ENCODE measurements around the gene PIM2.
"Not testable (repeated sequence)": the region's sequence is repeated elsewhere in the genome, so short reads cannot be mapped to it uniquely, and the experiment has no call there.

PIM2 gene

DNA sequence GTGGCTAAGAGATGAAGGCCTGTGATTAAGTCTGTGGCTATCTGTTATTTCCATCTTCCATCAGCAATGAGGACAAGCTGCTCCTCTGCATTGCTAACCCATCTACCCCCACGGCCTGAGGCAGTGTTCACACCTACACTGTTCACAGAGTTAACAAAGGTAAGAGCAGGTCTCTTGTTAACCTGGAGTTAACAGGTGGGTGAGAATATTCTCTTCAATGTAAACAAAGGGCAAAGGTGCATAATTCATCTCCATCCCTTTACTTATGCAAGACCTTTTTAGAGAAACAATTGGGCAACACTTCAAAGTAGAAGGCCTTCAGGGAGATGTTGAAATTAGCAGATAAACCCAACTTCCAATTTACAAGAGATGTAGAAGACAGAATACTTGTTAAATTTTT is 10.2 kb downstream of the PIM2 start:
- no peak for DNase-seq (ENCODE audit: low read depth in 2 of 3, low spot score in 1 of 3)

DNA sequence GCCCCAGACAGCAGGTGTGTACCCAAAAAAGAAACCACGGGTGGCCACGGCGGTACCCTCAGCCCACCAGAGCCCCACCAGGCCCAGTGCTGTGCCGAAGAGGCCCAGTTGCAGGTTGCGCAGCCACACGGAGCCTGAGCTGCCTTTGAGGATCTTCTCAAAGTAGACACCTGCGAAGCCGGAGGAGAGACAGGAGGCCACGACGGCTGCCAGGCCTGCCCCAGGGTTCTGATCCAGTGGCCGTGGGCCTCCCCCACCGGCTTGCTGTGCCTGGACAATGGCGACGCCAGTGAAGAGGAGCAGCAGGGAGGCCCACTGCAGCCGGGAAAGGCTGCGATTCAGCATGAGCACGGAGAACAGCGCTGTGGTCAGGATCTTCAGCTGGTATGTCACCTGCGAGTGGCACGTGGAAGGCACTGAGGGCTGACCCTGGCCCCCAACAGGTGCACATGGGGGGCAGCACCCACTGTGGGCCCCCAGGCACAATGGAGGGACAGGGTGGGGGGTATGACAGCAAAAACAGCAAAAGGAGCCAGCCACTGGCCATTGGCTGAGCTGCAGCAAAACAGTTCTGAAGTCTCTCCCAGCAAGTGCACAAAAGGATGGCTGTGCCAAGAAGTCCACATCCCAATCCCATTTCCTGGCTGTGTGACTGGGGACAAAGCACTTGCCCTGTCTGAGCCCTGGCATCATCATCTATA is 13.6 kb downstream of the PIM2 start:
- DNase-seq (ENCODE audit: low read depth in 2 of 3, low spot score in 1 of 3), result no peak

DNA sequence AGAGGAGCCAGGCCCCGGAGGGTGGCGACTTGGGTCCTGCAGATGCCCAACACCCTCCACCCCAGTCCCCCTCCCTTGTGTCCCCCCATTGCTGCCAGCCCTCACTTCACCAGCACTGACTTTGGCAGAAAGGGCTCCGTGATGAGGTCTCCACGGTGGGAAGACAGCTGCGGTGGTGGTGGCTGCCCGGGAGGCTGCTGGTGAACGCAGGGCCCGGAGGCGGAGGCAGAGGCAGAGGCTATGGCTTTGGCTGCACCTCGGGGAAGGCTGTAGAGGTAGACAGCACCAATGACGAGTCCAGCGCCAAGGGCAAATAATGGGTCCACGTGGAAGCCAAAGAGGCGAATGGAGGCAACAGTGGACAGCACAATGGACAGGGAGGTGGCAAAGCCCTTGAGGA is 14.2 kb downstream of the PIM2 start:
- DNase-seq (ENCODE audit: low read depth in 2 of 3, low spot score in 1 of 3), result no peak

DNA sequence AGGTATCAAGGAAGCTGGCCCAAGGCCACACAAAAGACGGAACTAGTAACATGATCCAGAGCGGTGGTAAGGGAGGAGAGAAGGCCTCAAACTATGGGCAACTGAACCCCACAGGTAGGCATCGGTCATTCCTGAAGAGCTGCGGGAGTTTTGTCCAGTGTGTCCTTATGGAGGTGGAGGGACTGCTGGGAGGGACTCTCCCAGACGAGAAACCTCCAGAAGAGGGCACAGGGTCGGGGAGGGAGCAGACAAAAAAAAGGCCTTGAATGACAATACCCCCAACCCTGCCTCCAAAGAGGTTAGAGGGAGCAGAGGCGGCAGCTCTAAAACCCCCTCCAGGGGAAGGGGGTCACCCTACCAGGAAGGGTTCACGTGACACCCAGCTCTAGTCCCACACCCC is 14.6 kb downstream of the PIM2 start:
- no peak for DNase-seq (ENCODE audit: low read depth in 2 of 3, low spot score in 1 of 3)

DNA sequence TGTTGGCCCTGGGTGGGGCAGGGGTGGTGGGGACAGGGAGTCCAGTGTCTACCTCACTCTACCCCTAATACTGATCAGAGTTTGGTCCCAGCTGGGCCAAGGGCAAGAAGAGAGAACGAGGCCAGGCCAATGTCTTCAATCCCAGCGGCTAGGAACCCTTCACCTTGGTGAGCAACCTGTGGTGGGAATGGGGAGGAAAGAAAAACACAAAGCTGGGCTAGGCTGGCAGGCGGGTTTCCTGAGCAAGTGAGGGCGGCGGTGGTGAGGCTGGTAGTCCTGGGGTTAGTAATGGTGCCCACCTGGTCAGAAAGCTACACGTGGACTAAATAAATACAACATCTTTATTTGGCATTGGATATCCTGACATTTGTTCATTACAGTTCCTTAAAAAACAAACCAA is 15.5 kb downstream of the PIM2 start:
- no peak for DNase-seq (ENCODE audit: low read depth in 2 of 3, low spot score in 1 of 3)

DNA sequence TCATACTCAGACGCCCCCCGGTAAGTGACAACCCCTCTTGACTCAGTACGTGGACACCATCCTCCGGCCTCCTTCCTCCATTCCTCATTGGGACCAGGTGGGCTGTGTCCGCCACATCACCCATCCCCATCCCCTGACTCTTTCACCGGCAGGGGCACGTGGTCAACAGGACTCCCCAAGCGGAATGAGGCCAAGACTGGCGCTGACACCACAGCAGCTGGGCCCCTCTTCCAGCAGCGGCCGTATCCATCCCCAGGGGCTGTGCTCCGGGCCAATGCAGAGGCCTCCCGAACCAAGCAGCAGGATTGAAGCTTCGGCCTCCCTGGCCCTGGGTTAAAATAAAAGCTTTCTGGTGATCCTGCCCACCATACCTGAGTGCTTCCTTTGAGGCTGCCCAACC is 16.0 kb downstream of the PIM2 start:
- no peak for DNase-seq (ENCODE audit: low read depth in 2 of 3, low spot score in 1 of 3)

DNA sequence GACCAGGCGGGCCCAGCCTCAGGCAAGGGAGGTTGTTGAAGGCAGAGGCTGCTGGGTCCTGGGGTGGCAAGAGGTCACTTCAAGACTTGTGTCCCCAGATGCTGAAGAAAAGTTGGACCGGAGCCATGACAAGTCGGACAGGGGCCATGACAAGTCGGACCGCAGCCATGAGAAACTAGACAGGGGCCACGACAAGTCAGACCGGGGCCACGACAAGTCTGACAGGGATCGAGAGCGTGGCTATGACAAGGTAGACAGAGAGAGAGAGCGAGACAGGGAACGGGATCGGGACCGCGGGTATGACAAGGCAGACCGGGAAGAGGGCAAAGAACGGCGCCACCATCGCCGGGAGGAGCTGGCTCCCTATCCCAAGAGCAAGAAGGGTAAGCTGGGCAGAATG is 16.7 kb downstream of the PIM2 start:
- no peak for DNase-seq (ENCODE audit: low read depth in 2 of 3, low spot score in 1 of 3)

DNA sequence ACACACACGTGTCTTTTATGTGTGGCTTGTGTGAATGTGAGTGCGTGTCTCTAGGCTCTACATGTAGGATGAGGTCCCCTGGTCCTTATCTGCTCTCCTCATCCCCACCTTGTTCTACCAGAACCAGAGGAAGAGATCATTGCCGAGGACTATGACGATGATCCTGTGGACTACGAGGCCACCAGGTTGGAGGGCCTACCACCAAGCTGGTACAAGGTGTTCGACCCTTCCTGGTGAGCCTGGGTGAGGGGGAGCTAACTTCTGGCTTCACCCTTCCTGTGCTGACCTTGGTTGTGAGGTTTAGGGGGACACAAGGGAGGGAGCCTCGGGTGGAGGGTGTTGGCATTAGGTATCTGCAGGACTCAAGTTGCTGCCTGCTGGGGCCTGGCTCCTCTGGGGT is 17.8 kb downstream of the PIM2 start:
- no peak for DNase-seq (ENCODE audit: low read depth in 2 of 3, low spot score in 1 of 3)

DNA sequence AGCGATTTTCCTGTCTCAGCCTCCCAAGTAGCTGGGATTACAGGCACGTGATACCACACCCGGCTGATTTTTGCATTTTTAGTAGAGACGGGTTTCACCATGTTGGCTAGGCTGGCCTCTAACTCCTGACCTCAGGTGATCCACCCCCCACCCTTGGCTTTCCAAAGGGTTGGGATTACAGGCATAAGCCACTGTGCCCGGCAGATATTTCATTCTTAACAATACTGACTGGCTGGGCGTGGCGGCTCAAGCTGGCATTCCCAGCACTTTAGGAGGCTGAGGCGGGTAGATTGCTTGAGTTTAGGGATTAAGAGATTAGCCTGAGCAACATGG is 19.8 kb downstream of the PIM2 start:
- DNase-seq (ENCODE audit: low read depth in 2 of 3, low spot score in 1 of 3), result no peak

DNA sequence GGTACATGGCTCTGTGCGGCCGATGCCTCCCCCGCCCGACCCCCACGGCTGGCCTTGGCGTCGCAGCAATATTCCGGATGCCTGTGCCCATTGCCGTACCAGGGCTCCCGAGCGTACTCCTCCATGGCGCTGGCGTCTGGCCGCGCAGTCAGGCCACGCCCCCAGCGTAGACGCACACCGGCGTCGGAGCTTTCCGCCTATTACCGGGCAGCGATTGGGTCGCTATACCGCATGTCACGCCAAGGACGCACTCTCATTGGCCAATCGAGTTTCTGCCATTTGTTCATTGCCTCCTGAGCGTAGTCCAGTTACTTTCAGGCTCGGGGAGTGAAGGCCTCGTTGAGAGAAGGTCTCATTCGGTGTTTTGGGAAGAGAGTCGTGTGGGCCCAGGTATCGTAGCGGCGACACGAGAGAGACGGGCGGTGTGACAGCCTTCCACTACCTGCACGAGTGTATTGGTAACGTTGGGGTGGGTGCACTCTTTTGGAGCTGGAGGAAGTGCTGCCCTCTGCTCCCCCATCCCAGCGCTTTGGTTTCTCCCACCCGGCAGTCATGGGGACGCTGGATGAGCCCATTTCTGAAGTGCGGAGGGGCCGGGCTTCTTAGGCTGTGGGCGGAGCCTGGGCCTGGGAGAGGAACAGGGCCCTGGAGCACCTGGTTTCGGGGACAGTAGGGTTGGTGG is 21.1 kb downstream of the PIM2 start, which contains the start of the genes PQBP1 and TIMM17B:
Gene PQBP1, plus strand, starts transcription at position 306 of the 682 bp plus-strand sequence. CDS start 580 bp downstream, outside the sequence.
Gene TIMM17B, minus strand, starts transcription at position 144 of the 682 bp plus-strand sequence. Its CDS starts 19 bp downstream, at position 125.
- DNase-seq (ENCODE audit: low read depth in 2 of 3, low spot score in 1 of 3), result peak; percentile 79

DNA sequence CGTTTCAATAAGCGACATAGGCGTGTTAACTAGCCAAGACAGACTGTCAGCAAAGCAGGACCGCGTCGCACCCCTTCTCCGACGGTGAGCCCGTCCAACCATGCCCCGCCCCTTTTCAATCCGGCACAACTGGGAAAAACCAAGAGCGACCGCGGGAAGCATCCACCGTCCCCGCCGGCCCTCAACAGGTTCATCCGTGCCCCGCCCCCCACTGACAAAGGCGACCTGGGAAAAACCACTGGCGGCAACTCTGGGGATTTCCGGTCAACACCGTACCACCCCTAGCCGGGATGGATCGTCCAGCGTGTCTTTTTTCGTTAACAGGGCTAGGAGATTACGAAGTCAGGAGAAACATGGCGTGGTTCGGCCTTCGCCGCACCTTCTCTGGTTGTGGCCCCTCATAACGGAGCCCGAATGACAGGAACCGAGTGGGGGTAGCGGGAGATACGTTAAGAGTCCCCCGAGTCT is 21.6 kb downstream of the PIM2 start:
- peak in 2 of 3 donors; percentile 48 to 55 for DNase-seq (ENCODE audit: low read depth in 2 of 3, low spot score in 1 of 3)

DNA sequence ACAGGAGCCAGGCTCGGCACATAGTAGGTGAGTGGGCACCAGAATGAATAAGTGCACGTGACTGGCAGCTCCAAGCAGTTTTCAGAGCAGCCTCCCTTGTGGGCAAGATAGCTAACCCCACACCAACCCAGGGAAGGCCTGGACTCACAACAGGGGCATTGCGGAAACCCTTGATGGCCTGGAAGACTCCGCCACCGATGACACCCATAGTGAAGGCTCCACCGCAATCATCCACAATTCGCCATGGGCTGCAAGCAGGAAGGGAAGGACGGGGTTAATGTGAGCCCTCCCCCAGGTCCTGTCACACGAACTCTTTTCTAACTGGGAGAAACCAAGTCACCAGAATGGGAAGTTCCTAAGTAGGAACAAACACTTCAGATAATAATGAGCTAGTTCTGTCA is 22.2 kb downstream of the PIM2 start:
- no peak for DNase-seq (ENCODE audit: low read depth in 2 of 3, low spot score in 1 of 3)

DNA sequence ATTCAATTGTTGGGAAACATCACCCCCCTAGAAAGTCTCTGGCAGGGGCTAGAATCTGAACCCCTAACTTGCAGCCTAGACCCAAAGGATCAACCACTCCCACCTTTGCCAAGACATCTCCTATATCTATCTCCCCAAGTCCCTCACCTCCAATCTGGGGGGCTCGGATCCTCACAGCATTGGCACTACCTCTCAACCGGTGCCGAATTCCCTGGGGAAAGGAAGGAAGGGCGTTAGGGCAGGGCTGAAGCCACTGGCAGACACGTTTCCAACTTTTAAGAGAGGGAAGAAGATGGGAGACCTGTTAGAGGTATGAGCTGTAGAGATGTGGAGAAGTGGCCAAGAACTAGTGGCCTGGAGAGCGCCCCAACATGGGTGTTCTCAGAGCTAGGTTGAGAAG is 23.9 kb downstream of the PIM2 start:
- no peak for DNase-seq (ENCODE audit: low read depth in 2 of 3, low spot score in 1 of 3)

DNA sequence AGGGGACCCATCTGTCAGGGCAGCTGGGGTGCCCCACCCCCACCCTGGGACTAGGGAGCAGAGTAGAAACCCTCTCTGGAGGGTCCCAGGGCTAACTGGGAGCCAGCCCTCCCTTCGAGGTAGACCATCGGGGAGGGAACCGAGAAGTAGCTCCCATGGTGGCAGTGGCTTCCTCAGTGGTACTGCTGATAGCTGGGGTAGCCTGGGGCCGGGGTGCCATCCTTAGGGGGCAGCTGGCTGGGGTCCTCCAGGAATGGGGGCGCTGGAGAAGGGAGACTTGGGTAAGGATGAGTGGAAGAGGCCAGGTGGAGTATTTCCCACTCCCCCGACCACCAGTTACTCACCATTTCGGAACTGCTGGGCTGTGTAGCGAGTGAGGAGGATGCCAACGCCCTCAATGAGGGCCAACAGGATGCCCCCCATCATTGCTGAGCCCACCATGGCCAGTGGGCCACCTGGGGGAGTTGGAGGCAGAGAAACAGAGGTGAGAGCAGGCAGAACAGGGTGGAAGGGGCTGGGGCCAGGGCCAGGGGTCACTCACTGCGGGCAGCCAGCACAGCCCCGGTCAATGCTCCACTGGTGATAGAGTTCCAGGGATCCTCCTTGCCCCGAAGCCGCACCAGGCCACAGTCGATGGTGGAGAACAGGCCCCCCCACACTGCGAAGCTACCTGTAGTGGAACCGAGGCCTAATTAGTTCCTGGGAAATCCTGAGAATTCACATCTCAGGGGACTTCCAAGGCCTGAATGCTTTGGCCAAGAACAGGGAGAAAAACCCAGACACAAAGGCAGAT is 25.1 kb downstream of the PIM2 start:
- DNase-seq (ENCODE audit: low read depth in 2 of 3, low spot score in 1 of 3), result no peak

DNA sequence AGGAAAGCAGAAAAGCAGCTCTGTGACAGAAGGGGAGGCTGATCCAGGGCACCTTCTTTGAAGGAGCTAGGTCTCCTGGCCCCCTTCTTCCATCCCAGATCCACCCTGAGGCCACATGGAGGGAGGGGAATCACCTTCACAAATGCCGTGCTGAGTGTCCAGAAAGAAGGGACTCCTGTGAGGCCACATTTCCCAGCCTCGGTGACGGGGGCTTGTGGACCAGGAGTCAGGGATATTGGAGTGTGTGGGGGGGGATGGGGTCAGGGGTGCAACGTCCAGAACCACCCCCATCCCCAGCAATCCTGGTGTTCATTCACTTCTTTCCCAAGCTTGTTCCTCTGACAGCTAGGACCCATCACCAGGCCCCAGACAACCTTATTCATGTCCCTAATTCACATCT is 25.9 kb downstream of the PIM2 start:
- no peak for DNase-seq (ENCODE audit: low read depth in 2 of 3, low spot score in 1 of 3)

DNA sequence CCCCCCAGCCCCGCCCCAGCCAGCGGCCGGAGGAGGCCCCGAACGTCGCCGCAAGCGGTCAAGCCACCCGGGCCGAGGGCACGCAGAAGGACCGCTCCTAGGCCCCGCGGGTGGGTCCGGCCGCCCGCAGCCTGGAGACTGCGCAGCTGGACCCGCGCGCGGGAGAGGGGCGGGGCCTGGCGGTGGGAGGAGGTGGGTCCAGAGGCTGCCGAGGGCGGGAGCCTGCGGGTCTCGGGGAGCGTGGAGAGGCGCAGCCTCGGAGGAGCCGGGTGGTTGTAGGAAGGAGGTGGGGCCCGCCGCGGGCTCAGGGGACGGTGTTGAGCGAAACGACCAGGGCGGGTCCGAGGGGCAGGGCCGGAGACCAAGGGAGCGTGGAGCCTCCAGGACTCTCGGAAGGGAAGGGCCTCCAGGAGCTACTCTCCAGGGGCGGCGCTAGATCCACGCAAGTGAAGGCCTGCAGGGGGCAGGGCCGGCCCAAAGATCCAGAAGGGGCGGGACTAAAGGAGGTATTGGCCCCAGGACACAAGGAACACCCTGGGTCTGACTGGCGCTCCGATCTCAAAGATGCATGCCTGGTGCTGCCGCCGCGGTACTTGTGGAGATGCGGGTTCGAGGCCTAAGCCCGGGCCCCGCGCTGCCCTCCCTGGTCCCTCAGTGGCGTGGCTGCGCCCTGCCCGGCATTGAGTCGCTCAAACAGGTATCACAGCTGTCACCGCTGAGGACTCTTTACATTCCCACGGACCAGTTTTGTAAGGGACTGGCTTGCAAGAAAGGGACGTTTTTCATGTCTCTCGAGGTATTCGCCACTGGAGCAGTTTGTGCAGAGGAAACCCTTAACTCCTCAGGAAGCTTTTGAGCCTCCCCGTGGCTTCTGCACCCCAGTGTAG is 27.2 kb downstream of the PIM2 start:
- DNase-seq (ENCODE audit: low read depth in 2 of 3, low spot score in 1 of 3), result peak; percentile 53 to 76 (median 58)

DNA sequence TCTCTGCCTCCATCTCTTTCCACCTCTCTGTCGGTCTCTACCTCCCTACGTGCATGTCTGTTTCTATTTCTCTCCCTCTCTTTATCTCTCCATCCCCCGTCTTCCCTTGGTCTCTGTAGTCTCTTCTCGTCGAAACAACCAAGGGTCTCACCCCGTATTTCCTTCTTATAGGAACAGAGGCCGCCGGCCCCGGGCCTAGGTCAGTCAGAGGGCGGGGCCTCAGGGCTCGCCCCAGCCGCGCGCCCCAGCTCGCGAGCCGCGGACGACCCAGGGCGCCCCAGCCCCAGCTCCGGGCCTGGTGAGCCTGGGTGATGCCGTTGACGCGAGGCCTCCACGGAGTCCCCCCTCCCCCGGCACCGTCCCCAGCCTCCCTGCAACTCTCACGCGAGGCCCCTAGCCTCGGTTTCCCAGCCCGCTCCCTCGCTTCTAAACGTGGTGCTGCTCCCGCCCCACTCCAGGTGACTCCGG is 27.9 kb downstream of the PIM2 start:
- DNase-seq (ENCODE audit: low read depth in 2 of 3, low spot score in 1 of 3), result no peak

DNA sequence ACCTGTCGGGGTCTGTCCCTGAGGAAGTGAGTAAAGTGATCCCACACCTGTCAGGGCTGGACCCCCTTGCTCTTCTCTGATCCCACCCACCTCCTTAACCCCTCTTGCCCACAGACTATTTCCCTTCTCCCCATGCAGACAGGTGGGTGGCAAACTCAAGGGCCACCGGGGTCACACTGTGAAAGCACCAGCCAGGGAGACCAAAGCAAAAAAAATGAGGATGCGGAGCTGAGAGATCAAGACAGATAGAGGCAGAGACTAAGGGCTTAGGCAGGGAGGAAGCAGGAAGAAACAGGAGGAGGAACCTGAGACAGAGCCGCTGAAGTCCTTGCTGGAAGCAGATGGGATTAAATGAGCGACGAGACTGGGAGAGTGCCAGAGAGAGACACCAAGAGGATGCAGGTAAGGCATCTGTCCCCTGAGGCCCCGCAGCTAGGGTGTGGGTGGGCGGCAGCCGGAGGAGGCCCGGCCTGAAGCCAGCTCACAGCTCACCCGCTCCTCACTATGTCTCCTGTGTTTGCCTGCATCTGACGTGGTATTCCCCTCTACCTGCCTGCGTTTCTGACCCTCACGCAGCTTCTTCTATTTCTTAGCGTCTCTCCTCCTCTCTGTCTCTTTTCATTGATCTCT is 28.4 kb downstream of the PIM2 start:
- no peak for DNase-seq (ENCODE audit: low read depth in 2 of 3, low spot score in 1 of 3)

DNA sequence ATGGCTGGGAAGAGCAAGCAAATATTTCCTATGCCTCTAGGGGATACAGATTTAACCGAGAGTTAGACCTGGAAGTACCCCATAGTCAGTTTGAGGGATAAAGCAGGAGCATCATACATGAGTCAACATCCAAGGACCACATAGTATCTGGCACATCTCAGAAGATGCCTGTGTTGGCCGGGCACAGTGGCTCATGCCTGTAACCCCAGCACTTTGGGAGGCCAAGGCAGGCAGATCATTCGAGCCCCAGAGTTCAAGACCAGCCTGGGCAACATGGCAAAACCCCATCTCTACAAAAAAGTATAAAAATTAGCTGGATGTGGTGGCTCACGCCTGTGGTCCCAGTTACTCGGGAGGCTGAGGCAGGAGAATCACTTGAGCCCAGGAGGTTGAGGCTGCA is 32.2 kb downstream of the PIM2 start:
- not testable (repeated sequence) for DNase-seq (ENCODE audit: low read depth in 2 of 3, low spot score in 1 of 3)

DNA sequence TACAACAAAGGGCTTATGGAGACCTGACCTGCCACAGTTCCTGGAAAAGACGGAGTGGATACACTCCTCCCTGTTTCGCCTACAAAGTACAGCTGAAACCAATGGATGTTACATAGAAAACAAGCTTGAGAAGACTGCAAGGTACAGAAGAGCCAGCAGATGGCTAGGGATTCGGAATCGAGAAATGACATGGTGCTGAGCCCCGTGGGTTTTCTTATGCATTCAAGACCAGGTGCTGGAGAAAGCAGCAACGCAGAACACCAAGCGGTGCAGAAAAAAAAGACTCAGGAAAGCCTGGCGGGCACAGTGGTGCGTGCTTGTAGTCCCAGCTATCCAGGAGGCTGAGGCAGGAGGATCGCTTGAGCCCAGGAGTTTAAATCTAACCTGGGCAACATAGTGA is 35.1 kb downstream of the PIM2 start:
- no peak for DNase-seq (ENCODE audit: low read depth in 2 of 3, low spot score in 1 of 3)

Measured in stimulated activated CD4-positive, alpha-beta T cell treated with anti-CD3 and anti-CD28 coated beads, Interleukin-12 subunit alpha, Interleukin-12 subunit beta, amount 100 ng/mL, for 48 hours (primary cell).